Gastroesophageal sphincter (tissue), 4 donors: ENCODE data around the gene SH3RF3. TPM values are rescaled to one million over a fixed set of nuclear protein-coding genes. Genes with fewer than 3 reads are reported as not detected.
A peak's percentile ranks its signal among the peaks of the same experiment; 100 is the strongest.

ENCODE experiments used
- ATAC-seq: fragments of 150-250 bp; one replicate; pipeline ENCODE4 v1.9.1; 2016; ENCODE audit warnings: mild to moderate bottlenecking, moderate library complexity
- H3K27ac ChIP-seq, 4 donors: fragments of 200-600 bp; sonication (generic) in 3 of 4; 1 replicate in 3 of 4; 2 replicates in 1 of 4; pipeline ENCODE4 v1.5.1; 2016 to 2019
- H3K27me3 ChIP-seq: fragments of 200-600 bp; sonication (generic); one replicate; pipeline ENCODE4 v1.5.1; 2019
- H3K36me3 ChIP-seq, 2 donors: fragments of 200-600 bp; sonication (generic); one replicate each; pipeline ENCODE4 v1.5.1; 2019; ENCODE audit warnings: control low read depth in 1 of 2
- H3K4me1 ChIP-seq, 3 donors: fragments of 200-600 bp; sonication (generic); 1 replicate in 2 of 3; 2 replicates in 1 of 3; pipeline ENCODE4 v1.5.1; 2016 to 2019; ENCODE audit warnings: control low read depth in 2 of 3
- H3K4me3 ChIP-seq, 2 donors: fragments of 200-600 bp; sonication (generic); one replicate each; pipeline ENCODE4 v1.5.1; 2019; ENCODE audit warnings: mild to moderate bottlenecking in 1 of 2, moderate library complexity in 1 of 2
- H3K9me3 ChIP-seq, 3 donors: fragments of 200-600 bp; sonication (generic); one replicate each; pipeline ENCODE4 v1.5.1; 2017 to 2019; ENCODE audit warnings: control low read depth in 2 of 3
- EP300 ChIP-seq: sonication (generic); formaldehyde crosslinking; IDR thresholded peaks from one replicate; pipeline ENCODE4 v1.6.1; 2017; ENCODE audit warnings: antibody characterized with exemption, mild to moderate bottlenecking
- POLR2A ChIP-seq, 2 donors: fragments of 450-650 bp; IDR thresholded peaks; one replicate each; pipeline ENCODE4 v1.6.1; 2017; ENCODE audit warnings: antibody characterized with exemption in 2 of 2, mild to moderate bottlenecking in 2 of 2, moderate library complexity in 1 of 2
- POLR2AphosphoS5 ChIP-seq: sonication (generic); formaldehyde crosslinking; IDR thresholded peaks from one replicate; pipeline ENCODE4 v1.6.1; 2017; ENCODE audit warnings: antibody characterized with exemption
- WGBS, 2 donors: methylation state at CpG; one replicate each; pipeline ENCODE4 v1.1.5; 2018; ENCODE audit warnings: low coverage in 1 of 2; 5-methylcytosine and 5-hydroxymethylcytosine counted together
- total RNA-seq, 4 donors: library from RNA; depleted of rRNA; stranded (reverse); fragments of >200 nt; gene quantifications; one replicate each; pipeline ENCODE4 v1.1.0, GENCODE V29; 2016
- TF ChIP-seq, protein P1 (sequence below), 4 experiments: fragments of 200-600 bp in 2 of 4; fragments of 450-650 bp in 2 of 4; sonication (generic) in 1 of 4; IDR thresholded peaks; one replicate each; pipeline ENCODE4 v1.5.1; 2017 to 2019; ENCODE audit warnings: antibody characterized with exemption in 4 of 4, mild to moderate bottlenecking in 2 of 4, moderate library complexity in 2 of 4

SH3RF3 gene
- total RNA-seq, 4 donors from 2014 or later = 10.1 to 15.8 (median 13.2) TPM

DNA sequence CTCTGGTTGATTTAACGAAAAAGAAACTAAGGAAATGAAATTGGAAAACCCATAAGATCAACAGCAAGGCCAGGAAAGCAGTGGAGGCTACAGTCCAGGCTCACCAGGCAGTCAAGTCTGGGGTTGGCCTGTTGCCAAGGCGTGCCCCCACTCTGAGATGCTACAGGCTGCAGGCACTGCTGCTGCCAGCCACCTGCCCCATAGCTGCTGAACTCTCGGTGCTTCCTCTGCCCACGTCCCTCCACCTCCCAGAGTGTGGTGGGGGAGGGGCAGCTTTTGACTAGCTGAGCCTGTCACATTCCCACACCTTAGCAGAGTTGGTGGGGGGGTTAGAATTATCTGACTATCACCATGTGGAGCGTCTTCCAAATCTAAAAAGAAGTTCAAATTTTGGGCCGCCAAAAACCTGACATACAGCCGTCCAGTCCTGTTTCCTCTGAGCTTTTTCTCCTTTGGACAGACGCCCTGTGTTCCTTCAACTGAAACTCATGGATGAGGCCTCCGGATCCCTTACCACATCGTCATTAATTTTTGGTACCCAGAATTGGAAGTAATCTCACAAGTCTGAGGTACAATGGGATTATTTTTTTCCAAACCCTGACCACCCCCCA, 3.9 kb upstream of the SH3RF3 start:
- TF ChIP-seq EP300 (no peak), POLR2A (IDR thresholded peaks at IDR 0.05) (no peak), POLR2AphosphoS5 (no peak)
- TF ChIP-seq, protein P1, sequence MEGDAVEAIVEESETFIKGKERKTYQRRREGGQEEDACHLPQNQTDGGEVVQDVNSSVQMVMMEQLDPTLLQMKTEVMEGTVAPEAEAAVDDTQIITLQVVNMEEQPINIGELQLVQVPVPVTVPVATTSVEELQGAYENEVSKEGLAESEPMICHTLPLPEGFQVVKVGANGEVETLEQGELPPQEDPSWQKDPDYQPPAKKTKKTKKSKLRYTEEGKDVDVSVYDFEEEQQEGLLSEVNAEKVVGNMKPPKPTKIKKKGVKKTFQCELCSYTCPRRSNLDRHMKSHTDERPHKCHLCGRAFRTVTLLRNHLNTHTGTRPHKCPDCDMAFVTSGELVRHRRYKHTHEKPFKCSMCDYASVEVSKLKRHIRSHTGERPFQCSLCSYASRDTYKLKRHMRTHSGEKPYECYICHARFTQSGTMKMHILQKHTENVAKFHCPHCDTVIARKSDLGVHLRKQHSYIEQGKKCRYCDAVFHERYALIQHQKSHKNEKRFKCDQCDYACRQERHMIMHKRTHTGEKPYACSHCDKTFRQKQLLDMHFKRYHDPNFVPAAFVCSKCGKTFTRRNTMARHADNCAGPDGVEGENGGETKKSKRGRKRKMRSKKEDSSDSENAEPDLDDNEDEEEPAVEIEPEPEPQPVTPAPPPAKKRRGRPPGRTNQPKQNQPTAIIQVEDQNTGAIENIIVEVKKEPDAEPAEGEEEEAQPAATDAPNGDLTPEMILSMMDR (IDR thresholded peaks at IDR 0.05) = no peak
- 62 to 73% methylated on average over 3 to 8 of the region's 10 CpGs for WGBS, 2 donors
- ATAC-seq = no peak
- no peaks in the 10 kb centered on the region for H3K36me3 ChIP-seq
- peaks cover 15% of the 10 kb centered on the region for H3K27me3 ChIP-seq
- H3K4me1 ChIP-seq = peaks cover 0 to 24% (median 0%) of the 10 kb centered on the region in 3 donors
- H3K27ac ChIP-seq = no peak overlapping the region
- H3K9me3 ChIP-seq = no peaks in the 10 kb centered on the region
- H3K4me3 ChIP-seq = no peak overlapping the region

- H3K27ac ChIP-seq = no peak overlapping the region
- H3K36me3 ChIP-seq = no peaks in the 10 kb centered on the region
- no peak for TF ChIP-seq POLR2AphosphoS5
- TF ChIP-seq, protein P1 (IDR thresholded peaks at IDR 0.05) = no peak
- ATAC-seq = no peak
- no peak overlapping the region for H3K4me3 ChIP-seq
- WGBS, 2 donors = 51 to 81% methylated on average over 7 of the region's 12 CpGs
- H3K9me3 ChIP-seq = no peaks in the 10 kb centered on the region
- peaks cover 19% of the 10 kb centered on the region for H3K27me3 ChIP-seq
- peaks cover 0 to 32% (median 3%) of the 10 kb centered on the region in 3 donors for H3K4me1 ChIP-seq
Measured at GRCh38 chr2:109125593-109126500, 3.2 kb upstream of the SH3RF3 start.

- ATAC-seq = no peak
- peaks cover 19% of the 10 kb centered on the region for H3K27me3 ChIP-seq
- WGBS, 2 donors = 83 to 94% methylated on average over 3 to 4 of the region's 5 CpGs
- H3K9me3 ChIP-seq = no peaks in the 10 kb centered on the region
- H3K36me3 ChIP-seq = no peaks in the 10 kb centered on the region
- H3K27ac ChIP-seq = no peak overlapping the region
- no peak for TF ChIP-seq POLR2A (IDR thresholded peaks at IDR 0.05)
- no peak for TF ChIP-seq POLR2AphosphoS5
- TF ChIP-seq EP300 = no peak
- TF ChIP-seq, protein P1 (IDR thresholded peaks at IDR 0.05) = no peak
- no peak overlapping the region for H3K4me3 ChIP-seq
- H3K4me1 ChIP-seq = peaks cover 0 to 38% (median 3%) of the 10 kb centered on the region in 3 donors
Measured at GRCh38 chr2:109126501-109126860, 2.5 kb upstream of the SH3RF3 start.

GRCh38 chr2:109127556-109127955, 1.4 kb upstream of the SH3RF3 start:
- no peak for ATAC-seq
- Histone ChIP-seq H3K27ac (peak overlapping the region in 2 of 4 donors; percentile 84 to 89), H3K9me3 (no peaks in the 10 kb centered on the region), H3K36me3 (no peaks in the 10 kb centered on the region), H3K27me3 (peaks cover 14% of the 10 kb centered on the region), H3K4me1 (peaks cover 0 to 46% (median 3%) of the 10 kb centered on the region in 3 donors), H3K4me3 (peak overlapping the region in 1 of 2 donors; percentile 89)
- 73 to 74% methylated on average over 10 of the region's 10 CpGs for WGBS, 2 donors
- TF ChIP-seq, protein P1 (IDR thresholded peaks at IDR 0.05) = no peak
- TF ChIP-seq EP300 (no peak), POLR2A (IDR thresholded peaks at IDR 0.05) (no peak), POLR2AphosphoS5 (no peak)
